IgD-negative memory B cell (primary cell): ENCODE data around the gene C9orf153. TPM values are rescaled to one million over a fixed set of nuclear protein-coding genes. Genes with fewer than 3 reads are reported as not detected.

Experiments used
- H3K27ac Mint-ChIP-seq, 3 donors: one replicate each; pipeline ENCODE4 v1.8.0; 2020 to 2022; ENCODE audit warnings: mild to moderate bottlenecking in 3 of 3, mixed read lengths in 3 of 3, moderate library complexity in 1 of 3
- H3K27me3 Mint-ChIP-seq: one replicate; pipeline ENCODE4 v1.8.0; 2021; ENCODE audit warnings: mixed read lengths
- H3K36me3 Mint-ChIP-seq: one replicate; pipeline ENCODE4 v1.8.0; 2020; ENCODE audit warnings: mild to moderate bottlenecking, mixed read lengths
- H3K4me1 Mint-ChIP-seq, 3 donors: one replicate each; pipeline ENCODE4 v1.8.0; 2020 to 2022; ENCODE audit warnings: mixed read lengths in 3 of 3, mild to moderate bottlenecking in 1 of 3
- H3K4me3 Mint-ChIP-seq, 4 donors: one replicate each; pipeline ENCODE4 v1.8.0; 2020 to 2022; ENCODE audit warnings: mild to moderate bottlenecking in 4 of 4, mixed read lengths in 4 of 4, moderate library complexity in 3 of 4
- H3K9me3 Mint-ChIP-seq, 3 donors: one replicate each; pipeline ENCODE4 v1.8.0; 2020 to 2021; ENCODE audit warnings: mixed read lengths in 3 of 3, mild to moderate bottlenecking in 1 of 3
- polyA plus RNA-seq: library from polyadenylated mRNA; unstranded; fragments of 300-500 nt; fragmentation: Illumina TruSeq; gene quantifications from one replicate; pipeline ENCODE4 v1.2.3, GENCODE V29; 2021

Gene C9orf153
- polyA plus RNA-seq, 1 donor from 2014 or later, result 0.14 TPM

GRCh38 chr9:86281593-86282076, 22.2 kb upstream of the C9orf153 start:
- H3K4me1 Mint-ChIP-seq, result peaks cover 20 to 34% (median 23%) of the 10 kb centered on the region in 3 donors
- H3K27ac Mint-ChIP-seq, result peak overlapping the region; percentile 86 to 97 (median 90)
- peaks cover 4% of the 10 kb centered on the region for H3K36me3 Mint-ChIP-seq
- H3K9me3 Mint-ChIP-seq, result no peaks in the 10 kb centered on the region
- peak overlapping the region; percentile 92 to 96 (median 94) for H3K4me3 Mint-ChIP-seq
- no peaks in the 10 kb centered on the region for H3K27me3 Mint-ChIP-seq

GRCh38 chr9:86280580-86280979, 21.1 kb upstream of the C9orf153 start:
- peak overlapping the region in 1 of 3 donors; percentile 86 for H3K27ac Mint-ChIP-seq
- peaks cover 4% of the 10 kb centered on the region for H3K36me3 Mint-ChIP-seq
- H3K4me1 Mint-ChIP-seq, result peaks cover 20 to 34% (median 23%) of the 10 kb centered on the region in 3 donors
- no peaks in the 10 kb centered on the region for H3K27me3 Mint-ChIP-seq
- H3K9me3 Mint-ChIP-seq, result no peaks in the 10 kb centered on the region
- peak overlapping the region in 3 of 4 donors; percentile 16 to 96 (median 92) for H3K4me3 Mint-ChIP-seq

GRCh38 chr9:86279839-86280238, 20.4 kb upstream of the C9orf153 start:
- H3K27ac Mint-ChIP-seq, result no peak overlapping the region
- peaks cover 4% of the 10 kb centered on the region for H3K36me3 Mint-ChIP-seq
- peaks cover 20 to 35% (median 23%) of the 10 kb centered on the region in 3 donors for H3K4me1 Mint-ChIP-seq
- H3K9me3 Mint-ChIP-seq, result no peaks in the 10 kb centered on the region
- H3K4me3 Mint-ChIP-seq, result peak overlapping the region in 2 of 4 donors; percentile 50 to 69
- no peaks in the 10 kb centered on the region for H3K27me3 Mint-ChIP-seq

GRCh38 chr9:86277072-86277471, 17.6 kb upstream of the C9orf153 start:
- H3K36me3 Mint-ChIP-seq, result peaks cover 4% of the 10 kb centered on the region
- H3K4me1 Mint-ChIP-seq, result peaks cover 18 to 27% (median 23%) of the 10 kb centered on the region in 3 donors
- no peaks in the 10 kb centered on the region for H3K27me3 Mint-ChIP-seq
- peak overlapping the region in 1 of 3 donors; percentile 63 for H3K27ac Mint-ChIP-seq
- no peaks in the 10 kb centered on the region for H3K9me3 Mint-ChIP-seq
- H3K4me3 Mint-ChIP-seq, result peak overlapping the region in 1 of 4 donors; percentile 22

- Mint-ChIP-seq H3K36me3 (peaks cover 4% of the 10 kb centered on the region), H3K27me3 (no peaks in the 10 kb centered on the region), H3K9me3 (no peaks in the 10 kb centered on the region), H3K4me1 (peaks cover 12 to 20% (median 15%) of the 10 kb centered on the region in 3 donors), H3K27ac (no peak overlapping the region), H3K4me3 (no peak overlapping the region)
These were observed 16.5 kb upstream of the C9orf153 start for GRCh38 chr9:86275962-86276361.

GRCh38 chr9:86274821-86275643, 15.6 kb upstream of the C9orf153 start:
- no peak overlapping the region for H3K4me3 Mint-ChIP-seq
- peaks cover 4% of the 10 kb centered on the region for H3K36me3 Mint-ChIP-seq
- H3K27me3 Mint-ChIP-seq, result no peaks in the 10 kb centered on the region
- no peak overlapping the region for H3K27ac Mint-ChIP-seq
- H3K9me3 Mint-ChIP-seq, result no peaks in the 10 kb centered on the region
- peaks cover 8 to 19% (median 12%) of the 10 kb centered on the region in 3 donors for H3K4me1 Mint-ChIP-seq

- no peak overlapping the region for H3K27ac Mint-ChIP-seq
- H3K36me3 Mint-ChIP-seq, result peaks cover 7% of the 10 kb centered on the region
- peaks cover 0 to 8% (median 3%) of the 10 kb centered on the region in 3 donors for H3K4me1 Mint-ChIP-seq
- H3K27me3 Mint-ChIP-seq, result no peaks in the 10 kb centered on the region
- no peak overlapping the region for H3K4me3 Mint-ChIP-seq
- H3K9me3 Mint-ChIP-seq, result no peaks in the 10 kb centered on the region
These were observed 12.8 kb upstream of the C9orf153 start for GRCh38 chr9:86272221-86272620.

GRCh38 chr9:86263876-86264275, 4.4 kb upstream of the C9orf153 start:
- Mint-ChIP-seq H3K4me3 (no peak overlapping the region), H3K9me3 (no peaks in the 10 kb centered on the region), H3K27me3 (no peaks in the 10 kb centered on the region), H3K36me3 (peaks cover 6% of the 10 kb centered on the region), H3K4me1 (no peaks in the 10 kb centered on the region), H3K27ac (no peak overlapping the region)

GRCh38 chr9:86262492-86262891, 3.0 kb upstream of the C9orf153 start:
- Mint-ChIP-seq H3K9me3 (no peaks in the 10 kb centered on the region), H3K4me1 (no peaks in the 10 kb centered on the region), H3K4me3 (no peak overlapping the region), H3K27ac (no peak overlapping the region), H3K36me3 (peaks cover 6% of the 10 kb centered on the region), H3K27me3 (no peaks in the 10 kb centered on the region)

- Mint-ChIP-seq H3K27ac (no peak overlapping the region), H3K27me3 (no peaks in the 10 kb centered on the region)
These were observed 2.1 kb downstream of the C9orf153 start for GRCh38 chr9:86257391-86257790.

GRCh38 chr9:86256653-86257052, 2.8 kb downstream of the C9orf153 start:
- Mint-ChIP-seq H3K9me3 (peaks cover 3 to 6% (median 4%) of the 10 kb centered on the region in 3 donors), H3K27me3 (no peaks in the 10 kb centered on the region), H3K36me3 (peaks cover 2% of the 10 kb centered on the region), H3K4me3 (no peak overlapping the region), H3K27ac (no peak overlapping the region), H3K4me1 (no peaks in the 10 kb centered on the region)

More at GRCh38 chr9:86257391-86257790, 2.1 kb downstream of the C9orf153 start:
- H3K36me3 Mint-ChIP-seq, result peaks cover 2% of the 10 kb centered on the region
- H3K4me3 Mint-ChIP-seq, result no peak overlapping the region
- H3K9me3 Mint-ChIP-seq, result peaks cover 3 to 6% (median 4%) of the 10 kb centered on the region in 3 donors
- H3K4me1 Mint-ChIP-seq, result no peaks in the 10 kb centered on the region

GRCh38 chr9:86253577-86253976, 5.9 kb downstream of the C9orf153 start:
- H3K4me1 Mint-ChIP-seq, result no peaks in the 10 kb centered on the region
- H3K27me3 Mint-ChIP-seq, result no peaks in the 10 kb centered on the region
- no peak overlapping the region for H3K4me3 Mint-ChIP-seq
- no peak overlapping the region for H3K27ac Mint-ChIP-seq
- H3K9me3 Mint-ChIP-seq, result peaks cover 4 to 6% (median 5%) of the 10 kb centered on the region in 3 donors
- H3K36me3 Mint-ChIP-seq, result no peaks in the 10 kb centered on the region

GRCh38 chr9:86252870-86253269, 6.6 kb downstream of the C9orf153 start:
- H3K9me3 Mint-ChIP-seq, result peaks cover 4 to 6% (median 5%) of the 10 kb centered on the region in 3 donors
- H3K4me1 Mint-ChIP-seq, result no peaks in the 10 kb centered on the region
- H3K27me3 Mint-ChIP-seq, result peaks cover 4% of the 10 kb centered on the region
- H3K27ac Mint-ChIP-seq, result no peak overlapping the region
- no peak overlapping the region for H3K4me3 Mint-ChIP-seq
- H3K36me3 Mint-ChIP-seq, result no peaks in the 10 kb centered on the region

GRCh38 chr9:86250123-86250522, 9.3 kb downstream of the C9orf153 start:
- Mint-ChIP-seq H3K27ac (no peak overlapping the region), H3K4me1 (peaks cover 0 to 4% (median 2%) of the 10 kb centered on the region in 3 donors), H3K27me3 (peaks cover 4% of the 10 kb centered on the region), H3K9me3 (peaks cover 0 to 6% (median 5%) of the 10 kb centered on the region in 3 donors), H3K4me3 (no peak overlapping the region), H3K36me3 (no peaks in the 10 kb centered on the region)

- Mint-ChIP-seq H3K36me3 (no peaks in the 10 kb centered on the region), H3K27ac (no peak overlapping the region), H3K27me3 (peaks cover 4% of the 10 kb centered on the region), H3K4me1 (peaks cover 0 to 4% (median 2%) of the 10 kb centered on the region in 3 donors), H3K4me3 (no peak overlapping the region), H3K9me3 (peaks cover 0 to 6% (median 5%) of the 10 kb centered on the region in 3 donors)
These were observed 10.7 kb downstream of the C9orf153 start for GRCh38 chr9:86248746-86249145.
